ENCODE measurements around the gene SLC22A16.
"Not testable (repeated sequence)": the region's sequence is repeated elsewhere in the genome, so short reads cannot be mapped to it uniquely, and the experiment has no call there.

Gene SLC22A16, protein sequence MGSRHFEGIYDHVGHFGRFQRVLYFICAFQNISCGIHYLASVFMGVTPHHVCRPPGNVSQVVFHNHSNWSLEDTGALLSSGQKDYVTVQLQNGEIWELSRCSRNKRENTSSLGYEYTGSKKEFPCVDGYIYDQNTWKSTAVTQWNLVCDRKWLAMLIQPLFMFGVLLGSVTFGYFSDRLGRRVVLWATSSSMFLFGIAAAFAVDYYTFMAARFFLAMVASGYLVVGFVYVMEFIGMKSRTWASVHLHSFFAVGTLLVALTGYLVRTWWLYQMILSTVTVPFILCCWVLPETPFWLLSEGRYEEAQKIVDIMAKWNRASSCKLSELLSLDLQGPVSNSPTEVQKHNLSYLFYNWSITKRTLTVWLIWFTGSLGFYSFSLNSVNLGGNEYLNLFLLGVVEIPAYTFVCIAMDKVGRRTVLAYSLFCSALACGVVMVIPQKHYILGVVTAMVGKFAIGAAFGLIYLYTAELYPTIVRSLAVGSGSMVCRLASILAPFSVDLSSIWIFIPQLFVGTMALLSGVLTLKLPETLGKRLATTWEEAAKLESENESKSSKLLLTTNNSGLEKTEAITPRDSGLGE

DNA sequence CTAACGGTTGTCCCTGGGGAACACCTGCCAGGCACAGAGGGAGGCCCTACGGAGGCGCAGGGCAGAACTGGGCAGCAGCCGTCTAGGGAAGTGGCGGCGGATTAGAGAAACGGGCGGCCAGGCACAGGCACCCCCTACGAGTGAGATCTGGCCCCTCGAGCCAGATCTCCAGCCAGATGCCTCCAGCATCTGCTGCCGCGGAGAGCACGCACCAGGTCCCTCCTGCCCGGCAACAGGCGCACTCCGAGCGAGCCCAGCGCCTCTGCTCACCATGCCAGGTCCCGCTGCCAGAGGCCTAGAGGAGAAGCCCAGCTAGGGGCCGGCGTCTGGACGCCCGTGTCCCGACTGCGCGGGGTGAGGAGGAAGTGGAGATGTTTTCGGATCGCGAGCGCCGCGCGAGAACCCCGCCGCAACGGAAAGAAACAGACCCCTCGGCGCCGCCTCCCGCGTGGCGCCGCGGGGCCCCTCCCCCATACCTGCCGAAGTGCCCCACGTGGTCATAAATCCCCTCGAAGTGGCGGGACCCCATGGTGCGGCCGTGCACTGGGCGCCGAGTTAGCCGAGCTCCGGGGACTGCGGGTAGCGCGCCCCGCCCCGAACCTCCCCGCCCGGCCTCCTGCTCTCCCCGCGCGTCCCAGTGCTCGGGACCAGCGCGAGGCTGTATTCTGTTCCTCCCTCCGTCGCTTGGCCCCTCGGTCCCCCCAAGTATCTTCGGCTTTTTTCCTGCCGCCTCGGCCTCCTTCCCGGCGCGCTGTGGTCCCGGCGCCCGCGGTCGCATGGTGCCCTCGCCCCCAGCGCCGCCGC is at the start of gene SLC22A16:
SLC22A16 (minus strand) TSS at position 568 of the 804 bp plus-strand sequence; CDS start at position 529, 39 bp downstream.
- no peak for DNase-seq

DNA sequence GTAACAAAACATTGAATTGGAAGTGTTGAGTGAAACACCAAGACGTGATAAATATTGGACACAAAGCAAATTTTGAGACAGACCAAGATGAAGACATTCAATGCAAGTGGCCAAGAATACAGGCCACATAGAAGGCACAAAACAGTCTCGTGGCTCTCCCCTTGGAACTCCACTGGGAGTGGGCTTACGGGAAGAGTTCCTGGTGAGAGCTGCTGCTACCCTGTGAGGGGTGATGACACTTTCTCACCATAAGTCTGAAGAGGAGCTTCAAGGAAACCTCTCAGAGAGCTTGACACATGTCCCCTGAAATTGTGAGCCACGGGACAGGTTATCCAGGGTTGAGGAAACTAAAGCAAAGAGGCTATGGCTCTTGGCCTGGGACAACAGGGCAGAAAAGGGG is 48.6 kb upstream of the SLC22A16 start:
- no peak for DNase-seq

DNA sequence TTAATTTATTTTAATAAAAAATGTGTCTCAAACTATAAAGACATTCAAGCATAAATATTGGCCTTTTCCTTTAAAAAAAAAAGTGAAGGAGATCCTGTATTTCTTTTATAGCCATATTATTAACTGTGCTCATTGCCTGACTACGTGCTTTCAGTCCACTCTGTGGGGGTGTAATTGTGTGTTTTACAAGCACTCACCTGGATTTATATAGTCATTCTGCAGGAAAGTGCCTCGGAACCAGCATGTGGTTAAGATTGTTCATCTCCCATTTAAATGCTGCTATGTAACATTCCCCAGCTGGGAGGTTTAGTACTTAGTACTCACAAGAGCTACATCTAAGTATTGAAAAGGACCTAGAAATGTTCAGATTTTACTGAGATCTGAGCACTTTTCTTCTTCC is 47.9 kb upstream of the SLC22A16 start:
- DNase-seq = no peak

DNA sequence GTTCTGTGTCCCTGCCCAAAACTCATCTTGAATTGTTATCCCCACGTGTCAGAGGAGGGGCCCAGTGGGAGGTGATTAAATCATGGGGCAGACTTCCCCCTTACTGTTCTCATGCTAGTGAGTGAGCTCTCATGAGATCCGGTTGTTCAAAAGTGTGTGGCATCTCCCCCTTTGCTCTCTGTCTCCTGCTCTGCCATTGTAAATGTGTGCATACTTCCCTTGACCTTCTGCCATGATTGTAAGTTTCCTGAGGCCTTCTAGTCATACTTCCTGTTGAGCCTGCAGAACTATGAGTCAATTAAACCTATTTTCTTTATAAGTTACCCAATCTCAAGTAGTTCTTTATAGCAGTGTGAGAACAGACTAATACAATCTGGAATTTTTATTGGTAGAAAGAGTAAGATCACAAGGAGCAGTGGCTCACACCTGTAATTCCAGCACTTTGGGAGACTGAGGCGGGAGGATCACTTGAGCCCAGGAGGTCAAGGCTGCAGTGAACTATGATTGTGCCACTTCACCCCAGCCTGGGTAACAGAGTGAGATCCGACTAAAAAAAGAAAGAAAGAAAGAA is 47.1 kb upstream of the SLC22A16 start:
- DNase-seq = no peak

DNA sequence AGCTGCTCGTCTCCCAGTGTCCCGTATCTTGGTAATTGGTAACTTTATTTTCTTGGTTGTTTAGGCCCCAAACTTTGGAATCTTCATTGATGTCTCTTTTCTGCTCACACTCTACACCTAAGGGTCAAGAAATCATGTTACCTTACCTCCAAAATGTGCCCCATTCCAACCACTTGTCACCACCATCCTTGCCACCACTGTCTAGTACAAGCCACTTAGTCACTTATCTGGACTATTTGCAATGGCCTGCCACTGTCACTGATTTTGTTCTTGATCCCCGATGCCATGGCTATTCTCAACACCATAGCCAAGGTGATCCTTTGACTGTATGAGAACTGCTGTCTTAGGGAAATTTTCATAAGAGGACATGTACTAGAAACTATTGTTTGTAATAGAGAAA is 46.0 kb upstream of the SLC22A16 start:
- DNase-seq = no peak

DNA sequence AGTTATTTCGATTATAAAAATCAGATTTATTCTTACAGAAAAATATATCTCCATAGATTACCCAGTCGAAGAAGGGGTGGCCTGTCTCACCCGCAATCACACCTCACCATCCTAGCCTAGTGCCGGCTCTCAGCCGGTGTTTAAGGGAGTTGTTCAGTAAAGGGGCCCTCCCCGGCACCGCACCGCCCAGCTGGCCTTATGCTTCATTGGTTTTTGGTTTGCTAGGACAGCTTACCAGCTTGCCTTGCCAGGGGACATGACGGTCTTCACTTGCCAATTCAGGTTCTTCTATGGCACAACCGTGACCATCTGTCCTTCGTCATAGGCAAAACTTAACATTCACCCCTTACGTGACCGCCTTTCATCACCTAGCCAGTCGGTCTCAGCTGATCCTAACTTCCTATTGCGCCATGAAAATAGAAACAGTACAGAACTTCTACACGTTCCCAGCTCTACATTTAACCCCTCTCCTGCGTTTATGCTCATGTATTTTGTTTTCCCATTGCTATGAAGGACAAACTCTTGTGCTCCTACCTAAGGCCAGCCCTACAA is 44.7 kb upstream of the SLC22A16 start:
- no peak for DNase-seq

GRCh38 chr6:110520209-110520965 is 44.0 kb upstream of the SLC22A16 start:
- no peak for DNase-seq

- DNase-seq = no peak
Measured at GRCh38 chr6:110517601-110518281, 41.3 kb upstream of the SLC22A16 start.

GRCh38 chr6:110517034-110517433 is 40.6 kb upstream of the SLC22A16 start:
- DNase-seq = no peak

DNA sequence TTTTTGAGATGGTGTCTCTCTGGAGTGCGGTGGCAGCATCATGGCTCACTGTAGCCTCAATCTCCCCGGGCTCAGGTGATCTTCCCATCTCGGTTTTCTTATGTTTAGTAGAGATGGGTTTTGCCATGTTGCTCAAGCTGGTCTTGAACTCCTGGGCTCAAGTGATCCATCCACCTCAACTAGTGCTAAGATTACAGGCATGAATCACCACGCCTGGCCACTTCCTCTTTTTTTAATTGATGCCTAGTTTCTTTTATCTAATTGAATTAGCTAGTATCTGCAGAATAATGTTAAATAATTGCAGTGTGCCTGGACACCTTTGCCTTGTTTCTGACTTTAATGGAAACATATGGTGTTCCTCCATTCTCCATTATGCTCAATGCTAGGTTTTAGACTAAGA is 38.4 kb upstream of the SLC22A16 start:
- no peak for DNase-seq

GRCh38 chr6:110512991-110513390 is 36.6 kb upstream of the SLC22A16 start:
- DNase-seq = no peak

- not testable (repeated sequence) for DNase-seq
Measured at GRCh38 chr6:110512549-110512948, 36.1 kb upstream of the SLC22A16 start.

GRCh38 chr6:110511401-110511800 is 35.0 kb upstream of the SLC22A16 start:
- no peak for DNase-seq

- no peak for DNase-seq
Measured at GRCh38 chr6:110509617-110510241, 33.3 kb upstream of the SLC22A16 start.

DNA sequence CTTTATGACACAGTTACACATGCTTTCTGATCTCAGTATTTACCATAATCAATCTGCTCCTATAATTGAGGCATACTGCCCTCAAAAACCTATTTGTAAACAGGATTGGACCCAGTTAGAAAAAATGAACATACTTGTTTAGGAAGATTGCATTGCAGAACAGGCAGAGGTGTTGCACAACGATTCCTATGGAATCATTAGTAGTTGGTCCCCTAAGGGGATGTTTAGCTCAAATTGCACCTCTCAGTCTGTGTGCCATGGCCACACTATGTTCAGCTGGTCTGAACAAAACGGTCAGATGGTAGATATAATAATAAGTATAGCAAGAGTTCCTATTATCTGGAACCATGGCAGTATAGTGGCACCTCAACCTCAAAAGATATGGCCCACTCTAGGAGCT is 28.5 kb upstream of the SLC22A16 start:
- DNase-seq = not testable (repeated sequence)

- DNase-seq = no peak
Measured at GRCh38 chr6:110495949-110496348, 19.5 kb upstream of the SLC22A16 start.

GRCh38 chr6:110493253-110493800 is 16.9 kb upstream of the SLC22A16 start:
- no peak for DNase-seq

DNA sequence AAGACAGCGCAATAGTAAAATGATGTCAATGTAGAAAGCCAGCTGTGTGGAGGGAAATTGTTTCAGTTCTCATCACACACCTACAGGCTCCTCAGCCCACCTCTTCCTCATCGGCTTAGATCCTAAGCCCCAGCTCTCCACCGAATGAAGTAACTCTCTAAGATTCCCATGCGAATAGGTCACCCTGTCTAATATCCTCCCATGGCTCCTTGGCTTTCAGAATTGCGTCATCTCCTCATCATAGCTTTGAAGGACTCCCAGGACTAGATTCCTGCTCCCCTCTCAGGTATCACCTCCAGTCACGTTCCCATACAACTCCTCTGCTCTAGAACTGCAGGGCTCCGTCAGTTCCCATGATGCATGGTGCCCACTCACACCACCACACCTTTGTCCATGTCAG is 16.2 kb upstream of the SLC22A16 start:
- no peak for DNase-seq

DNA sequence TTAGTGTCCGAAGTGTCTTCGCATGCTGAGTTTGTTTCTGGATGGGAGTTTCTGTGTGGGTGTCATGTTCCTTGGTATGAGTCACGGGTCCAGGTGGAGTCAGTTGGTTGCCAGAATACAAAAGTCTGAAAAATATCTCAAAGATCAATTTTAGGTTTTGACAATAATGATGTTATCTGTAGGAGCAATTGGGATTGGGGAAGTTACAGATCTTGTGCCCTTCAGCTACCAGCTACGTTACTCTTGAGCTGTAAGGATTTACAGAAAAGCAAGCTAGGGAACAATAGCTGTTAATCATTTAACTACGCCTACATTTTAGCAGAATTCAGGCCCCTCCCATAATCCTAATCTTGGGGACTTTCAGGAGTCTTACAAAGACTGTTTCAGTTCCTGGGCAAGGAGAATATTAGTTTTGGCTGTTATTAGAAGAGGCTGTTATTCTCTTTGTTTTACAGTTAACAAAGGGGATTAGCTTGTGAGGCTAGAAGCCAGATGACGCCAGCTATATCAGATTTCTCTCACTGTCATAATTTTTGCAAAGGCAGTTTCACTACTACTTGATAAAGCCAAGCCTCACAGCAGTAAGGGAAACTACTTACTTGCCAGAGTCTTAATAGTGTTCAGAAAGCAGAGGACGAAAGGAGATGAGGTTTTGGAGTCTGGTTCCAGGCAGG is 15.4 kb upstream of the SLC22A16 start:
- DNase-seq = no peak

DNA sequence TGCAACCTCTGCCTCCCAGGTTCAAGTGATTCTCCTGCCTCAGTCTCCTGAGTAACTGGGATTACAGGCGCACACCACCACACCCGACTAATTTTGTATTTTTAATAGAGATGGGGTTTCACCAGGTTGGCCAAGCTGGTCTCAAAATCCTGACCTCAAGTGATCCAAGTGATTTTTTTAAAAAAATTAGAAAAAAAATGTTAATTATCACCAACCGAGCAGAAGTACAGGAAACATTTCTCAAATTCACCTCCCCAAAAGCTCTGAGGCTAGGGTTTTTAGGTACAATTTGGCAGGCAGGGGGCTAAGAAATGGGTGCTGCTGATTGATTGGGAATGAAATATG is 14.9 kb upstream of the SLC22A16 start:
- no peak for DNase-seq

Measured in DMS 273 treated with DMSO at 0.1 percent for 48 hours (cell line).